COLO668 (cell line): ENCODE data around the gene PPP3R1.

Experiments
- DNase-seq: peaks from one replicate; lab custom pipeline; 2025; ENCODE audit not compliant: unreplicated experiment; lab: John Stamatoyannopoulos, UW

The PPP3R1 gene

DNA sequence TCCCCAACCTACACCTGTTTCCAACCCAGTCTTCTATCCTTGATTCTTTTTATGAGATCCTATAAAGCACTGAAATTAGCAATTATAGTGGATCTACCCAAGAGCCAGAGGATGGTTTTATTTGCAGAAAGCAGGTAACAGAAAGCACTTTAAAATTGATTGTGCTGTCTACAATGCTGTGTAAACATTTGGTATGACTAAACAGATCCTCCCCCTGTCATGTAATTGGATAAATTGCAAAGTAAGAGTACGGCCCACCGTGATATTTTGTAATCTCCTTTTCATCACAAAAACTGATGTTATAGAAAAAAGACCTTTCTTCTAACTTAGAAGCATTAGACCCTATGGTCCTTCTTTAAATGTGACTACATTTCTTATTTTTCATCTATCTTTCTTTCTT, 11.3 kb upstream of the PPP3R1 start:
- no peak for DNase-seq

GRCh38 chr2:68258851-68259250, 6.5 kb upstream of the PPP3R1 start:
- DNase-seq: no peak

DNA sequence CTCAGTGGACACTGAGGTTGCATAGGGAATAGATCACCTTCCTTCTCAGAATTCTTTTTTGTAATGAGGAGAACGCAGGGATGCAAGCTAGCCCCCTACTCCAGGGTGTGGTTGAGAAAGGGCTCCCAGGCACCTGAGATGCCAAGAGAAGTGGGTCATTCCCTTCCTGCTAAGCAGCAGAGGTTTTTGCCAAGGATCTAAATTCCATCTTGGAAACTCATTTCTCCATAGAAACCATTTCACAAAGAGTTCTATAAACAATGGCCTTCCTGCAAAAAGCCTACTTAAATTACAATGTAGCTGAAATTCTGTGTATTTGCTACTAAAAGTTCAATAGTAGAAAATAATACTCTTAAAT, 3.7 kb upstream of the PPP3R1 start:
- no peak for DNase-seq

- DNase-seq: peak; percentile 6
These were observed 1.1 kb upstream of the PPP3R1 start for GRCh38 chr2:68253219-68254068.

GRCh38 chr2:68251855-68252399, 405 bp downstream of the PPP3R1 start:
- DNase-seq: peak; percentile 60

DNA sequence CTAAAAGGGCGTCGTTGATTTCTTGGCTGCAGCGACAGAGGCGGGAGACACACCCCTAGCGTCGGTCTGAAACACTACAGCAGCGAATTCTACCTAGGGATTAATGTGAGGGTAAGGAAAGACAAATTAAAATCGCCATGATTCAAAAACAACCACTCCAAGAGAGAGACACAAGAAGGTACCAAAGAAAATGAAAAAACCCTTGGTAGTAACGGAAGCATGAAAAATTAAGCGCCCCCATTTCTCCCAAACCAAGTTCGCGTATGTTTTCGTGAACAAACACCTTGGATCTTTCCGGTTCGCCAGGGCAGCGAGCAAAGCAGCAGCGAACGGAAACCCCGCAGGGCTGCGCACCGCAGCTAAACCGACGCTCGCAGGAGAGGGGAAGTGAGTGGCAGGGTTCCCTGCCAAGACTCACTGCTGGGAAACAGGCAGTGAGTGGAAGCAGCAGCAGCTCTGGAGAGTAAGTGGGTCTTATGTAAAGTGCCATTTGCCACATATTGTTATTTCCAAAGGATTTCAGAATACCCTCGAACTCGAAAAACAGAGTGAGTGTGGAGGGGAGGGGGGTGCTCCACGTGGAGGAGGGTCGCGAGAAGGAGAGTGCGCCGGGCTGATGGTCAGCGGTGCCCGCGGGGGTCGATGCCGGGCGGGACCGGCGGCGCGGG, 1.0 kb downstream of the PPP3R1 start:
- peak; percentile 66 for DNase-seq

- DNase-seq: no peak
These were observed 1.6 kb downstream of the PPP3R1 start for GRCh38 chr2:68250652-68251186.

GRCh38 chr2:68250196-68250595, 2.1 kb downstream of the PPP3R1 start:
- no peak for DNase-seq

- DNase-seq: no peak
These were observed 3.5 kb downstream of the PPP3R1 start for GRCh38 chr2:68248806-68249205.

GRCh38 chr2:68248361-68248760, 4.0 kb downstream of the PPP3R1 start:
- no peak for DNase-seq

GRCh38 chr2:68246396-68246795, 5.9 kb downstream of the PPP3R1 start:
- DNase-seq: no peak

- no peak for DNase-seq
These were observed 6.7 kb downstream of the PPP3R1 start for GRCh38 chr2:68245672-68246071.

DNA sequence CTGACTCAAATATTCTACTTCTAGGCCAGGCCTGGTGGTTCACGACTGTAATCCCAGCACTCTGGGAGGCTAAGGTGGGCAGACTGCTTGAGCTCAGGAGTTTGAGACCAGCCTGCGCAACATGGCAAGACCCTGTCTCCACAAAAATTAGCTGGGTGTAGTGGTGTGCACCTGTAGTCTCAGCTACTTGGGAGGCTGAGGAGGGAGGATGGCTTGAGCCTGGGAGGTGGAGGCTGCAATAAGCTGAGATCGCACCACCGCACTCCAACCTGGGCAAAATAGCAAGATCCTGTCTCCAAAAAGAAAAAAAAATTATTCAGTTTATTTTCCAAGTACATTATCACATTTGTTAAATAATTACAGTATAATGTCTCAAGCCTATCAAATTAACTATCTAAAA, 7.3 kb downstream of the PPP3R1 start:
- no peak for DNase-seq

DNA sequence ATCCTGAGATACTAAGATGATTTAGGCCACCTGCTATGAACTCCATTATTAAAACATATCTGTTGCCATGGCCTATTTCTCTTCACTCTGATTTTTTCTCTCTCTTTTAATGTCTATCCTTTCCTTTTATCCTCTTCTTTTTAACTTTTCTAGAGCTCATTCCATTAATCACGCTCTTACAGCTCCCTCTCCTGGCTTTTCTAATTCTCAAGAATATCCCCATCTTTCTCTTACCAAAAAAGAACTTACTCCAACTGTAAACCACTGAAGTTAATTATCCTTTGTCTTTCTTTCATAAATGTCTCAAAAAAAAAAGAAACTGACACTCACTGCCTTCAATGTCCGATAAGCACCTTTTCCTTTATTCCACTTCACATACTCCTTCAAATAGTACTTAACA, 7.9 kb downstream of the PPP3R1 start:
- no peak for DNase-seq

DNA sequence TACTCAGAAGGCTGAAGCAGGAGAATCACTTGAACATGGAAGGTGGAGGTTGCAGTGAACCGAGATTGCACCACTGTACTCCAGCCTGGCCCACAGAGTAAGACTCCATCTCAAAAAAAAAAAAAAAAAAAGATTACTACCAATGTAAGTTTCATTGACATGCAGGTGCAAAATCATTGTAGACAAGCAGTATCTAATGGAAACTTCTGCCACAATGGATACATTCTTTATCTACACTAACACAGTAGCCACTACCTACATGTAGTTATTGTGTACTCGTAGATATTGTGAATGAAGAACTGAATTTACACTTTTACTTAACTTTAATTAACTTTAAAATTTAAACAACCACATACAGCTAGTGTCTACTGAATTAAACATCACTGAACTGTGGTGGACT, 10.6 kb downstream of the PPP3R1 start:
- DNase-seq: no peak

DNA sequence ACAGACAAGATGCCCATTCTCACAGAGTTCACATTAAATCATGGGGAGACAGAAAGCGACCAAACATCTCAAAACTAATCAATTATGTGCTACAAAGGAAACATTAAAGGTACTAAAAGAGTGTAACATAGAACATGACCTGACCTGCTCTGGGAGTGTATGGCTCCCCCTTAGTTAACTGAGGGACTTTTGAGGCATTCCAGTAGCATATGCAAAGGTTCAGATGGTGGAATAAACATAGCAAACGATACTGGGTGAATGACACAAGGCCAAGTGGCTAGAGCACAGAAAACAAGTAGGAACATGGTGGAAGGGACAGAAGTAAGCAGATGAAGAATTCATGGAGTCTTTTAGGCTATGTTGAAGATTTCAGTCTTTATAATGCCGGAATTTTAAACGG, 11.9 kb downstream of the PPP3R1 start:
- no peak for DNase-seq

DNA sequence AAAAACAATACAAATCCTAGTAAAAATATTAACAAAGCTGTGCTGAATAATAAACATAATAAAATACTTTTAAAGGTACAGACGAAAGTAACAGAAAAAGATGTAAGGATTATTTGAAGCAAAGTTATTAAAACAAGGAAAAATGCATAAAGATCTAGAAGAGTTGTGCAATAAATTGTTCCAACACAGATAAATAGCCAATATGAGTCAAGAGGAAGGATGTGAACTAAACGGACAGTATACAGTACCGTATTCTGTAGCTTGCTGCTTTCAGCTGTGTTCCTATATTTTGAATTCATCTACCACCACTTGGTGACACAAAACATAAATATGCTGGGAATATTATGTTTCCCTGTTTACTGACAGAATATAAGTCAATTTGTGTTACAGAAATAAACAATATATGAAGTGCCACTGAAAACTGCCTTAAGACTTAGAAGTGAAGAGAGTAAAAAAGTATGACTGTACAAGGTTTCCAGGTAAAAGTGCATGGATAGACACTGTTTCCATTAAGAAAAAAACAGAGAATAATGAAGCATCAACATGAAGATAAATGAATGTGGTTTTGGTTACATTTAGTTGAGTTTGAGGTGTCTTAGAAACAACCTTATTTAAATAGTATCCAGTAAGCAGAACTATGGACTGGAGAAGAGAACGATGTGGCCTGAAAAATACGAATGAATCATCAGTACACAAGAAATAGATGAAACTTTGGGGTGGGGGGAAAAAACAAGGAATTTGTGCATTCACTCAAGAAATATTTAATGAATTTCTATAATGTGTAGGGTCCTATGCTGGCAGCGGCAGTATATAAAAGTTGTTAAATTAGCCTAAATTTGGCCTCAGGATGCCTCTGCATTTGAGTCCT, 13.1 kb downstream of the PPP3R1 start:
- no peak for DNase-seq

DNA sequence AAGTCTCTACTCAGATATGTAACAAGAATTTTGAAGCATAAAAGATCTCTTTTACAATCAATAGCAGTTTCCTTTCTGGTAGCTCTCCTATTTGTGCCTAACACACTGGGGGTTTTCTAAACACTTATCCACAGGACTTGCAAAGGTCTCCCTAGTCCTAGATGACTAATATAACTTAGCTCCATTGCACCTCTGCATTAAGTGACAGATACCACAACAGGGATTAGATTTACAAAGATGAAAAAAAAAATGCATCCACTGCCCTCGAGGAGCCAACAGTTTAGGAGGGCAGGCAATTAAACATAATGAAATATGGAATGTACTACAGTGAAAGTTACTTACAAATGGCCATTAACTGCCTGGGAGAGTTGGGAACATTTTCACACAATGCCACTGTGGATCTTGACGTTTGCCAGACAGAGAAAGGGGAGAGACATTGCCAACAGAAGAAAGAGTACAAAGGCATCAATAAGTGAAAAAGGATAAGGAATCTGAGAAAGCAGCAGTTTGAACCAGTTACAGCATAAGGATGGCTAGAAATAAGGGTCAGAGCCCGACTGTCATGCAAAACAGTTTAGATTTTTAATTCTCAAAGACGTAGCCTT, 14.3 kb downstream of the PPP3R1 start:
- DNase-seq: no peak

DNA sequence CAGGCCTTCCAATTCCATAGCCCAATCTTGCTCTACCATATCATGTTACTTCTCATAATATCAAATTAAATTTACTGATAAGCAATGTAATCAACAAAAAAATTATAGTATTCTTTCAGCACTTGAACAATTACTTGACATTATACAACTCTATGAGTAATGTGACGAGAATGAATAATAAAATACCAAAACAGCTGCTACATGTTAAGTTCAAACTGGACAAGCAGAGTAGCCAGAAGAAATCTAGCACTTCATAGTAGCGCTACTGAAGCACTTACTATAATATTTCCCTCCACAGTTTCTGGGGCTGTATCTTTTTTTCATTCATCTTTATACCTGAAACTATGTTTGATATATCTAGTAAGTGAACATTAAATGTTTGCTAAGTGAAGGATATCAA, 14.9 kb downstream of the PPP3R1 start:
- no peak for DNase-seq

DNA sequence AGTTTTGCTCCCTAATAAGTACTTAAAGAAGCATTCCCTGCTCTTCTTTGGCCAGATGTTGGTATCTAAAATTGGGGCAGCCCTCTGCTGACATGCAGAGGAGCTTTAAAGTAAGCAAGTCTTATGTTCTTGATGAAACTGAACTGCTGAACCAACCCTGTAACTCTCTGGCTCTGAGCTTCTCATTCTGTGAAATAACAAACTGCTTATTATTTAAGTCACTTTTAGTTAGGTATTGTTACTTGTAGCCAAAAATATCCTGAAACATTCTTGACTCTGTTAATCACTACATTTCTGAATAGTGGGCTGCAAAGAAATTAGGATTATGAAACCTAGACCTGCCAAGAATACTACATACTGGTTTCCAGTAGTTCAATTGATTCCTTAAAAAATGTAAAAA, 15.5 kb downstream of the PPP3R1 start:
- DNase-seq: no peak
